HL-60 (cell line): ENCODE data around the gene KCNQ1OT1.

Source experiments
- DNase-seq, 2 experiments: peaks; one replicate each; pipeline ENCODE4 v3.0.0-alpha.2; 2010 to 2020; ENCODE audit warnings: low read depth in 1 of 2, low spot score in 1 of 2
- H3K27ac ChIP-seq: fragments of 250-450 bp; sonication (Bioruptor Pico); replicated peaks from 2 replicates; pipeline ENCODE4 v1.5.1; 2020; ENCODE audit warnings: mild to moderate bottlenecking, moderate library complexity
- H3K27me3 ChIP-seq: fragments of 250-450 bp; sonication (Bioruptor Pico); 2 replicates; pipeline ENCODE4 v1.5.1; 2021; ENCODE audit warnings: mild to moderate bottlenecking, moderate library complexity; ENCODE audit not compliant: insufficient read depth, poor library complexity, severe bottlenecking
- H3K4me3 ChIP-seq: replicated peaks from 2 replicates; pipeline ENCODE4 v1.5.1; 2011; ENCODE audit warnings: mild to moderate bottlenecking, control low read depth, low read length; ENCODE audit not compliant: insufficient read depth
- GABPA ChIP-seq: IDR thresholded peaks from 2 replicates; pipeline ENCODE4 v1.6.1; 2012; ENCODE audit warnings: low read depth
- POLR2AphosphoS5 ChIP-seq: IDR thresholded peaks from 2 replicates; pipeline ENCODE4 v1.6.1; 2012; ENCODE audit warnings: low read depth
- SPI1 ChIP-seq: IDR thresholded peaks from 2 replicates; pipeline ENCODE4 v1.6.1; 2012; ENCODE audit warnings: low read depth, mild to moderate bottlenecking, borderline replicate concordance
- TF ChIP-seq, protein P1 (sequence below): IDR thresholded peaks from one replicate; pipeline ENCODE4 v1.5.1; 2011; ENCODE audit warnings: low read length, control low read depth, inconsistent platforms; ENCODE audit not compliant: insufficient read depth
- TF ChIP-seq, protein P2 (sequence below): IDR thresholded peaks from 2 replicates; pipeline ENCODE4 v1.6.1; 2012; ENCODE audit warnings: low read depth; ENCODE audit not compliant: insufficient replicate concordance

KCNQ1OT1 gene

DNA sequence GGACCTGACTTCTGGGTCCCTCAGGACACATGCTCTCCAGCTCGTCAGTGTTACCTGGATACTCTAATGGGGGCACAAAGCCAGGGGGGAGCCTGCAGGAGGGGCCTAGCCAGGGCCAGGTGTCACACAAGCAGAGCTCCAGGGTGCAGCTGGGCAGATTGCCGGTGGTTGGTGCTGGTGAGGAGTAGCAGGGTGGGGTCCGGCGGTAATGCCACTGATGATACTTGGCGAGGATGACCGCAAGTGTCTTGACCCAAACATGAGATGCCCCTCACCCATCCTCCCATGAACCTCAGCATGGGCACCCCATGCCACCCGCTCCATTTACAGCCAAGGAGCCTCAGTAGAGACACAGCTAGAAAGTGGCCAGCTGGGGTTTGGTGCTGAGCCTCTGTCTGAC is 15.1 kb upstream of the KCNQ1OT1 start:
- no peak for DNase-seq
- TF ChIP-seq, protein P1, sequence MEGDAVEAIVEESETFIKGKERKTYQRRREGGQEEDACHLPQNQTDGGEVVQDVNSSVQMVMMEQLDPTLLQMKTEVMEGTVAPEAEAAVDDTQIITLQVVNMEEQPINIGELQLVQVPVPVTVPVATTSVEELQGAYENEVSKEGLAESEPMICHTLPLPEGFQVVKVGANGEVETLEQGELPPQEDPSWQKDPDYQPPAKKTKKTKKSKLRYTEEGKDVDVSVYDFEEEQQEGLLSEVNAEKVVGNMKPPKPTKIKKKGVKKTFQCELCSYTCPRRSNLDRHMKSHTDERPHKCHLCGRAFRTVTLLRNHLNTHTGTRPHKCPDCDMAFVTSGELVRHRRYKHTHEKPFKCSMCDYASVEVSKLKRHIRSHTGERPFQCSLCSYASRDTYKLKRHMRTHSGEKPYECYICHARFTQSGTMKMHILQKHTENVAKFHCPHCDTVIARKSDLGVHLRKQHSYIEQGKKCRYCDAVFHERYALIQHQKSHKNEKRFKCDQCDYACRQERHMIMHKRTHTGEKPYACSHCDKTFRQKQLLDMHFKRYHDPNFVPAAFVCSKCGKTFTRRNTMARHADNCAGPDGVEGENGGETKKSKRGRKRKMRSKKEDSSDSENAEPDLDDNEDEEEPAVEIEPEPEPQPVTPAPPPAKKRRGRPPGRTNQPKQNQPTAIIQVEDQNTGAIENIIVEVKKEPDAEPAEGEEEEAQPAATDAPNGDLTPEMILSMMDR, result no peak
- no peak for TF ChIP-seq POLR2AphosphoS5
- no peak for TF ChIP-seq SPI1
- TF ChIP-seq, protein P2, sequence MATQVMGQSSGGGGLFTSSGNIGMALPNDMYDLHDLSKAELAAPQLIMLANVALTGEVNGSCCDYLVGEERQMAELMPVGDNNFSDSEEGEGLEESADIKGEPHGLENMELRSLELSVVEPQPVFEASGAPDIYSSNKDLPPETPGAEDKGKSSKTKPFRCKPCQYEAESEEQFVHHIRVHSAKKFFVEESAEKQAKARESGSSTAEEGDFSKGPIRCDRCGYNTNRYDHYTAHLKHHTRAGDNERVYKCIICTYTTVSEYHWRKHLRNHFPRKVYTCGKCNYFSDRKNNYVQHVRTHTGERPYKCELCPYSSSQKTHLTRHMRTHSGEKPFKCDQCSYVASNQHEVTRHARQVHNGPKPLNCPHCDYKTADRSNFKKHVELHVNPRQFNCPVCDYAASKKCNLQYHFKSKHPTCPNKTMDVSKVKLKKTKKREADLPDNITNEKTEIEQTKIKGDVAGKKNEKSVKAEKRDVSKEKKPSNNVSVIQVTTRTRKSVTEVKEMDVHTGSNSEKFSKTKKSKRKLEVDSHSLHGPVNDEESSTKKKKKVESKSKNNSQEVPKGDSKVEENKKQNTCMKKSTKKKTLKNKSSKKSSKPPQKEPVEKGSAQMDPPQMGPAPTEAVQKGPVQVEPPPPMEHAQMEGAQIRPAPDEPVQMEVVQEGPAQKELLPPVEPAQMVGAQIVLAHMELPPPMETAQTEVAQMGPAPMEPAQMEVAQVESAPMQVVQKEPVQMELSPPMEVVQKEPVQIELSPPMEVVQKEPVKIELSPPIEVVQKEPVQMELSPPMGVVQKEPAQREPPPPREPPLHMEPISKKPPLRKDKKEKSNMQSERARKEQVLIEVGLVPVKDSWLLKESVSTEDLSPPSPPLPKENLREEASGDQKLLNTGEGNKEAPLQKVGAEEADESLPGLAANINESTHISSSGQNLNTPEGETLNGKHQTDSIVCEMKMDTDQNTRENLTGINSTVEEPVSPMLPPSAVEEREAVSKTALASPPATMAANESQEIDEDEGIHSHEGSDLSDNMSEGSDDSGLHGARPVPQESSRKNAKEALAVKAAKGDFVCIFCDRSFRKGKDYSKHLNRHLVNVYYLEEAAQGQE, result no peak
- TF ChIP-seq GABPA, result no peak
- no peaks in the 10 kb centered on the region for H3K27me3 ChIP-seq
- H3K27ac ChIP-seq, result no peak overlapping the region
- no peak overlapping the region for H3K4me3 ChIP-seq

DNA sequence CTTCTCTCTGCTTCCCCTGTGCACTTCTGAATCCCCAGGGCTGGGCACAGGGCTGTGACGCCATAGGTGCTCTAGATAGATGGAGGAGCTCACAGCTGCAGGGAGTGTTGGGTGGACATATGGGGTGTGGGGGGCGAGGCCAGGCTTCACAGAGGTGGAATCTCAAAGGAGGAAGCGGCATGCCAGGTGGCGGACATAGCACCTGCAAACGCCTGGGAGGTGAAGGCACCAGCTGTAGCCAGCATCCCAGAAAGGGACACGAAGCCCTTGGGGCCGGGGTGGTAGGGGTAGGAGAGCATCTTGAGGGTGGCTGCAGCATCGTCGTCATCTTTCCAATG is 14.6 kb upstream of the KCNQ1OT1 start:
- no peak overlapping the region for H3K27ac ChIP-seq
- no peak for DNase-seq
- no peaks in the 10 kb centered on the region for H3K27me3 ChIP-seq
- TF ChIP-seq, protein P2, result no peak
- no peak for TF ChIP-seq GABPA
- TF ChIP-seq, protein P1, result no peak
- no peak for TF ChIP-seq SPI1
- no peak for TF ChIP-seq POLR2AphosphoS5
- no peak overlapping the region for H3K4me3 ChIP-seq

DNA sequence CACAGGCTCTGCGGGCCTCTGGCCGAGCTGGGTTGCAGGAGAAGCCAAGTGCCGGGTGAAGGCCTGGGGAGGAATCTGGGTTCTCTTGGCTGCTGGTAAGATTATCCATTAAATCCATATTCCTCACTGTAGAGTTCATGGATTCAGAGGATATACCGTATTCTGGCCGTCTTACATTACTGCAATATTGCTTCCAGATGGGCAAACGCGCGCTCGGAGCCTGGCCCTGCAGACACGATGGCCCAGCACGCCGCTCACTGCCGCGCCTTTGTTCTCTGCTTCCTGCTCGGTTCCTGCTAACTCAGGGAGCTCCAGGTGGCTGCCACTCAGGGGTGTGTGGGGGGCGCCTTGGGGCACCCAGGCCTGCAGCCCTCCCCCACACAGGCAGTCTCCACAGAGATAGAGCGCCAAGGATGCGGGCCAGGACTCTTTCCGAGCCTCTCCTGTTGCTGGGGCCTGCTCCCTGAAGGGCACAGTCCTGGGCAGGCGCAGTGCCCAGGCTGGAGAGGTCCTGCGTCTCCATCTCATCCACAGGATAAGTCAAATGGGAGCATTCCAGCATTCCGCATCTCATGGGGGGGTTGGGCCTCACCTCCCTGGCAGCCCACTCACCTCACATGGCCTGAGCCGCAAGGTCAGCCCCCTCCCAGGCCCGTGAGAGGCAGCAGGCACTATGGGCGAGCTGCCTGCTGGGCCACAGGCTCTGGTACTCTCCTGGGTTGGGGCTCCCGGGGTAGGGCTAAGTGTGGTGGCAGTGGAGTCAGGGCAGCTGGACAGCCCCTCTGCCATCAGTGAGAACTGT is 14.1 kb upstream of the KCNQ1OT1 start:
- TF ChIP-seq POLR2AphosphoS5, result no peak
- no peak for TF ChIP-seq GABPA
- no peak for TF ChIP-seq SPI1
- TF ChIP-seq, protein P1, result no peak
- TF ChIP-seq, protein P2, result no peak
- DNase-seq, result no peak
- H3K27me3 ChIP-seq, result no peaks in the 10 kb centered on the region
- H3K4me3 ChIP-seq, result no peak overlapping the region
- H3K27ac ChIP-seq, result no peak overlapping the region
